GM21528 (cell line): ENCODE data around the gene PURB.
A peak's percentile ranks its signal among the peaks of the same experiment; 100 is the strongest.
"Not testable (repeated sequence)": the region's sequence is repeated elsewhere in the genome, so short reads cannot be mapped to it uniquely, and the experiment has no call there.

Experiments
- ATAC-seq: cut with Tn5 transposase; IDR thresholded peaks from one replicate; pipeline ENCODE4 v1.9.1; 2021; ENCODE audit warnings: mild to moderate bottlenecking, moderate library complexity; ENCODE audit not compliant: unreplicated experiment, low FRiP score

PURB gene

GRCh38 chr7:44885394-44886317 is at the start of gene PURB:
PURB (minus strand) TSS chr7:44885530; CDS start chr7:44885348, 182 bp downstream.
- peak; percentile 84 for ATAC-seq

DNA sequence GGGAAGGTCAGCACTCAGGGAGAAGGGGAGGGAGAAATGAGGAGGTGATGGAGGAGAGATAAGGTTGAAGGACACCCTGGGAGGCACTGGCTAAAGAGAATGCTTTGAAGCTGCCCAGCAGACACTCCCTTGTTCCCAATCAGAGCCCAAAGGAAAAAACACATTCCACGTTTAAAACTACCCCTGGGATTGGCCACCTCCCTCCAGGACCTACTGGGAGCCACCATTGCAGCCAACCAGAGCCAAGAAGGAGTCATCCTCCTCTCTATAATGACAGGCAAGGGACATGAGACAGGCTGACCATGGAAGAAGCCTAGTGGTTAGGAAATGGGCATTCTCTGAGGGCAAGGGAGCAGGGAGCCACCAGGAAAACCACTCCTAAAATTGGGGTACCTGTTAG is 49.7 kb upstream of the PURB start:
- ATAC-seq, result no peak

- ATAC-seq, result not testable (repeated sequence)
These were observed 49.2 kb upstream of the PURB start for GRCh38 chr7:44934510-44934909.

DNA sequence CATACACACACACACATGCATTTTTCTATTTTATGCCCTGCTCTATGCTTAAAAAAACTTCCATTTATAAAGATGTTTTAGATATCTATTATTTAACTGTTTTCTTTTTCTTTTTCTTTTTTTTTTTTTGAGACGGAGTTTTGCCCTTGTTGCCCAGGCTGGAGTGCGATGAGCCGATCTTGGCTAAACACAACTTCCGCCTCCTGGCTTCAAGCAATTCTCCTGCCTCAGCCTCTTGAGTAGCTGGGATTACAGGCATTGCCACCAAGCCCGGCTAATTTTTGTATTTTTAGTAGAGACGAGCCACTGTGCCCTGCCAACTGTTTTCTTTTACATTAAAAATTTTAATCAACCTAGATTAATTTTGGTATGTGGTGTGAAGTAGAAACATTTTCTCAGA is 45.6 kb upstream of the PURB start:
- no peak for ATAC-seq

GRCh38 chr7:44922351-44922694 is 37.0 kb upstream of the PURB start:
- no peak for ATAC-seq

- ATAC-seq, result peak; percentile 92
These were observed 36.4 kb upstream of the PURB start for GRCh38 chr7:44921607-44922350.

GRCh38 chr7:44920119-44920518 is 34.8 kb upstream of the PURB start:
- no peak for ATAC-seq

DNA sequence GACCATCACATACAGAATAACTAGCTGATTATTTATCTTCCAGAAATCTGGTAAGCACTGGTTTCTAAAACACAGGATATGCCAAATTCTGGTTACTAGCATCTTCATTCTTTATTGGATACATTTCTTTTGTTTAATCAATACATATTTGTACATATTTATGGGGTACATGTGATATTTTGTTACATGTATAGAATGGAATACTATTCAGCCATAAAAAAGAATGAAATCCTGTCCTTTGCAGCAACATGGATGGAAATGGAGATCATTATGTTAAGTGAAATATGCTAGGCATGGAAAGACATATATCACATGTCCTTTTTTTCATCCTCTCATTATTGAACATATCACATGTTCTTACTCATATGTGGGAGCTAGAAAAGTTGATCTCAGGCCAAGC is 32.7 kb upstream of the PURB start:
- ATAC-seq, result no peak

DNA sequence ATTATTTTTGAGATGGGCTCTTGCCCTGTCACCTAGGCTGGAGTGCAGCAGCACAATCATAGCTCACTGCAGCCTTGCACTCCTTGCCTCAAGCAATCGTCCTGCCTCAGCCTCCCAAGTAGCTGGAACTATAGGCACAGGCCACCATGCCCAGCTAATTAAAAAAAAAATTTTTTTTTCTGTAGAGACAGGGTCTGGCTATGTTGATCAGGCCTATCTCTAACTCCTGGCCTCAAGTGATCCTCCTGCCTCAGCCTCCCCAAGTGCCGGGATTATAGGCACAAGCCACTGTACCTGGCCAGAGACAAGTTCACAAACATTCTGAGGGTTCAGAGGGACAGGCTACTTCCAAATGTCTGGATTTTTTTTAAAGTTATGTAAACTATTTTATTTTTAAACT is 32.1 kb upstream of the PURB start:
- no peak for ATAC-seq

DNA sequence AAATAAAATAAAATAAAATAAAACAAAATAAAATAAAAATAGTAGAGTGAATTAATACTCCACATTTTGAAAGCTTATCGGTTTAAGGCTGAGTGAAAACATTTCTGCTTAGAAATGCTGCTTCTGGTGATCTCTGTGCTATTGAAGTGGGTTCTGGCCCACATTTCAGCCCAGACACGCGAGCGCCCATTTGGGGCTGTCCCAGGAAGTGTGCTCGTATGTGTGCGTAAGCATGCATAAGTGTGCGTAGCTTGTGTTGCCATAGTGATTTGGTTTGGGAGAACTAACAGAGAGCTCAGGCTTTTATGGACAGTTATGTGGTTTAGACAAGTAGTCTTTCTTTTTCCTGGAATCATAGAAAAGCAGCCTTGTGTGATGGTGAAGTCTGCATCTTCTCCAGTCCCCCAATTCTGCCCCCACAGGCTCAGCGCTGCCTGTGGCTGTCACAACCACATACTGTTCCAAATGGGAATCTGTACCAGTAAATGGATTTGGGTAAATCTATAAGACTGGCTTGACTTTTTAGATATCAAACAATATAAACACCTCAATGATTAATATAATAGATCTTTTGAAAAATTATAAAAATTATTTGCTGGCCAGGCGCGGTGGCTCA is 29.8 kb upstream of the PURB start:
- ATAC-seq, result no peak

DNA sequence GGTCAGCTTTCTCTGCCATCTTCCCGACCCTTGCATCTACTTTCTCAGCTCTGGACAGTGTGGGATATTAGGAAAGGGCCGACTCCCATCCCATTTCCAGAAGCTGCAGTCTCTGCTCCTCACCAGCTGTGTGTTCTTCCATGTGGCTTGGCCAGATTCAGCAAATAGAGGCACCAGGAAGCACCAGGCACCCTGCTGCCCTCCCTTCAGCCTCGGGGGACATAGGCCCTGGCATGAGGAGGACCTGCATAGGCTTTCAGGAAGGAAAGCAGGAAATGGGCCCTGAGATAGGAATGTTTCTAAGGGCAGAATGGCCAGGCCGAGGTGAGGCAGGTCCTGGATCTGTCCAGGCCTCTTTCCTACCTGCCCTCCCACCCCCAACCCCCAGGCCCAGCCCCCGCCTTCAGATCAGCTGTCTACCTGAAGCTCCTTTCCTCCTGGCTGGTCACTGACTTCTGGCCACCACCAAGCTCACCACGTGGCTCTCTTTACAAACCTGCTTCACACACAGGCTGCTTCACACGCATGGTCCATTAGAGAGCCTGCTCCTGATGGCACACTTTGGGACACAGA is 27.5 kb upstream of the PURB start:
- ATAC-seq, result no peak

DNA sequence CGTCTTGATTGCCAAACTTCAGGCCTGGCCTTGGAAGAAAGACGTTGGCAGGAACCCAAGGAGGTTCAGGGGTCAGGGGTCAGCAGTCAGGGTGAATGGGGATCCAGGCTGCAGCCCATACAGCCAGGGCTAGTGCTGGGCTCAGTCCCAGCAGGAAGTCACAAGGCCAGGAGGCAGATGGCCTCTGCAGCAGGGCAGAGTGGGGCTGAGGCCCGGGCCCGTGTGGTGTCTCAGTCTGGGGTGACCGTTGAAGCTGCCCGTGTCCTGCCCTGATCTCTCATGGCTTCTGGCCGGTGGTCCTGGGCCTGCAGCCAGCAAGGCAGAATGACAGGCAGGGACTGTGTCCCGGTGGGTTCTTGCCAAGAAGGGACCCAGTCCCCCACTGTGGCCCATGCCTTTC is 26.6 kb upstream of the PURB start:
- no peak for ATAC-seq

GRCh38 chr7:44909596-44910389 is 24.5 kb upstream of the PURB start:
- no peak for ATAC-seq

DNA sequence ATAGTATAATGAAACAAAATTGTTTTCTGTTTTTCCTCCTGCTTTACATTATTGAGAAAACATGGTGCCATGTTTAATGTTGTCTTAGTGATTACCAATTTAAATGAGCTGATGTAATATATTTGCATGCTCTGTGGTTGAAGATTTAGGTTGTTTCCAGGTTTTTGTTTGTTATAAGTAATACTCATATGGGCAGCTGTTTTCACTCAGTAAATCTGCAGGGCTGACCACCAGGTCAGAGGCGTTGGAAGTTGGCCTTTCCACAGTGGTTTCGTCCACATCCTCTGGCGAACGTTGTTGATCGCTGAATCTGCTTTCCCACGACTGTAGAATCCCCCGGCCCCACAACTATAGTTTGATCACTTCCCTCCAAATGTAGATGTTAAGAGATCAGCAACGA is 21.6 kb upstream of the PURB start:
- no peak for ATAC-seq

- ATAC-seq, result no peak
These were observed 19.8 kb upstream of the PURB start for GRCh38 chr7:44905002-44905635.

GRCh38 chr7:44899443-44899842 is 14.1 kb upstream of the PURB start:
- ATAC-seq, result no peak

DNA sequence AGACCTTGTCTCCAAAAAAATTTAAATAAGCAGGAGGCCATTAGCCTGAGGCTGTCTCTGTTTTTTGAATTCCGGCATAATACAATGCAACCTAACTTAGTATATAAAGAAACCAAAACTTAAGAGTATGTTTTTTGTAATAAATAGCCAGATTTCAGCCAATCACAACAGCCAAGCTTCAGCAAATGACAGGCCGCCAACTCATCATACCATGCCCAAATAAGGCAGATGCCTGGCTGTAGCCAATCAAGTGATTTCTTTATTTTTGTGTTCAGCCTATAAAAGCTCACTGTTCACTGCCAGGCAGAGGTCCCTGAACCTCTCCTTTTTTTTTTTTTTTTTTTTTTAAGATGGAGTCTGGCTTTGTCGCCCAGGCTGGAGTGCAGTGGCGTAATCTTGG is 12.7 kb upstream of the PURB start:
- ATAC-seq, result no peak

DNA sequence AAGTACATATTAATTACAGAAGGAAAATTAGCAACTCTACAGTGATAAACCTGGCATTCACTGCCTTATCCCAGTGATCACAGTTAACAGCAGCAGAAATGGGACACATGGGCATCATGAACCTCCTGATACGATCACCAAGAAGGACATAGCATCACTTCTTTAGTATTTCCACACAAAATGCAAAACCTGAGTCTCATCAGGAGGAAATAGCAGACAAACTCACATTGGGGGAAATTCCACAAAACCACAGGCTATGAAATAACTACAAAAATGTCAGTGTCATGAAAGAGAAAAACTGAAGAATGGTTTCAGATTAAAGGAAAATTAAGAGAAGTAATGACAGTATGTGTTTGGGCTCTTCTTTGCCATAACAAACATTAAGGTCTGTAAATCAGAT is 12.0 kb upstream of the PURB start:
- no peak for ATAC-seq

- no peak for ATAC-seq
These were observed 9.7 kb upstream of the PURB start for GRCh38 chr7:44894888-44895580.
